HCT116 (cell line): ENCODE results near the gene SORL1-AS1.
A peak's percentile ranks its signal among the peaks of the same experiment; 100 is the strongest.

Source experiments
- ATAC-seq: fragments of 200-7000 bp; cut with Tn5 transposase; 2 replicates; pipeline ENCODE4 v1.9.1; 2020; ENCODE audit warnings: mild to moderate bottlenecking, moderate library complexity
- BruUV-seq: library from RNA; stranded (reverse); fragments of 400-500 nt; replicated peaks from 2 replicates; lab custom pipeline; 2021; lab: Mats Ljungman, UMichigan
- CTCF ChIA-PET: fragments of 300-600 bp; sonication (Branson Sonifier 250); formaldehyde crosslinking; loops from one replicate; lab custom pipeline; 2021; ENCODE audit warnings: antibody characterized with exemption; lab: Charles Lee
- POLR2A ChIA-PET: fragments of 300-600, 350-600 bp; sonication (Branson Sonifier 250); formaldehyde crosslinking; loops from one replicate; lab custom pipeline; 2021; ENCODE audit warnings: antibody characterized with exemption; lab: Charles Lee
- RAD21 ChIA-PET, 2 experiments: fragments of 300-600 bp; sonication (Branson Sonifier 250); formaldehyde crosslinking; loops; one replicate each; lab custom pipeline; 2023; ENCODE audit warnings: low total read pairs in 2 of 2; ENCODE audit not compliant: uncharacterized antibody in 2 of 2, unreplicated experiment in 2 of 2, low non-redundant PET in 1 of 2; lab: Charles Lee
- DNase-seq: peaks from one replicate; pipeline ENCODE4 v3.0.0-alpha.2; 2010; ENCODE audit warnings: low read depth, low spot score
- H2AFZ ChIP-seq: fragments of 200-600 bp; shearing (Covaris generic), sonication (generic); 2 replicates; pipeline ENCODE4 v1.6.1; 2017; ENCODE audit warnings: low read depth, mixed run types, mixed read lengths, antibody characterized with exemption, low read length; ENCODE audit not compliant: poor library complexity, severe bottlenecking
- H3K27ac ChIP-seq: 2 replicates; pipeline ENCODE4 v1.5.1; 2012; ENCODE audit warnings: low read depth, low read length
- H3K27me3 ChIP-seq: fragments of 200-600 bp; sonication (generic); 2 replicates; pipeline ENCODE4 v1.6.1; 2016; ENCODE audit warnings: mixed run types, low read length, mixed read lengths; ENCODE audit not compliant: insufficient read depth
- H3K36me3 ChIP-seq, 2 experiments: fragments of 200-500 bp in 1 of 2; fragments of 200-600 bp in 1 of 2; sonication (Bioruptor generic) in 1 of 2; sonication (generic) in 1 of 2; 2 replicates each; pipeline versions ENCODE4 v1.5.1 to v1.6.1; 2014 to 2016; ENCODE audit warnings: low read length in 2 of 2, inconsistent platforms in 1 of 2, mixed read lengths in 1 of 2, mixed run types in 1 of 2; ENCODE audit not compliant: insufficient read depth in 2 of 2, control insufficient read depth in 1 of 2
- H3K4me1 ChIP-seq, 2 experiments: fragments of 200-600 bp in 1 of 2; sonication (generic) in 1 of 2; 2 replicates each; pipeline versions ENCODE4 v1.5.1 to v1.6.1; 2012 to 2017; ENCODE audit warnings: low read length in 2 of 2, inconsistent platforms in 1 of 2, mild to moderate bottlenecking in 1 of 2, mixed read lengths in 1 of 2, mixed run types in 1 of 2, moderate library complexity in 1 of 2; ENCODE audit not compliant: insufficient read depth in 2 of 2, control insufficient read depth in 1 of 2
- H3K4me2 ChIP-seq: fragments of 200-600 bp; sonication (generic); 2 replicates; pipeline ENCODE4 v1.6.1; 2017; ENCODE audit warnings: mixed run types, low read length, mixed read lengths
- H3K4me3 ChIP-seq, 2 experiments: fragments of 200-600 bp in 1 of 2; sonication (generic) in 1 of 2; replicated peaks in 1 of 2; 2 replicates each; pipeline ENCODE4 v1.5.1; 2011 to 2016; ENCODE audit warnings: low read length in 2 of 2, control low read depth in 1 of 2, low read depth in 1 of 2, mild to moderate bottlenecking in 1 of 2, mixed read lengths in 1 of 2, mixed run types in 1 of 2
- H3K79me2 ChIP-seq: fragments of 200-600 bp; sonication (generic); 2 replicates; pipeline ENCODE4 v1.6.1; 2017; ENCODE audit warnings: mild to moderate bottlenecking, mixed run types, low read length, moderate library complexity, mixed read lengths; ENCODE audit not compliant: insufficient read depth
- H3K9ac ChIP-seq: fragments of 200-600 bp; sonication (generic); 2 replicates; pipeline ENCODE4 v1.6.1; 2016; ENCODE audit warnings: low read length, mixed read lengths
- H3K9me2 ChIP-seq: fragments of 200-600 bp; sonication (generic), shearing (Covaris generic); 2 replicates; pipeline ENCODE4 v1.6.1; 2017; ENCODE audit warnings: mixed run types, mild to moderate bottlenecking, moderate library complexity; ENCODE audit not compliant: insufficient read depth
- H3K9me3 ChIP-seq, 2 experiments: fragments of 200-500 bp in 1 of 2; fragments of 200-600 bp in 1 of 2; sonication (Bioruptor generic) in 1 of 2; sonication (generic) in 1 of 2; 2 replicates each; pipeline ENCODE4 v1.6.1; 2014 to 2017; ENCODE audit warnings: low read length in 2 of 2, mixed read lengths in 2 of 2, inconsistent platforms in 1 of 2, low read depth in 1 of 2, mild to moderate bottlenecking in 1 of 2, mixed run types in 1 of 2, moderate library complexity in 1 of 2; ENCODE audit not compliant: control insufficient read depth in 1 of 2, insufficient read depth in 1 of 2
- H4K20me1 ChIP-seq: fragments of 200-600 bp; sonication (generic), shearing (Covaris generic); 2 replicates; pipeline ENCODE4 v1.6.1; 2017; ENCODE audit warnings: mixed run types, mild to moderate bottlenecking, moderate library complexity; ENCODE audit not compliant: insufficient read depth
- CTCF ChIP-seq, 3 experiments: fragments of 200-600 bp in 1 of 3; sonication (generic) in 1 of 3; IDR thresholded peaks in 2 of 3; conservative IDR thresholded peaks in 1 of 3; 2 replicates each; pipeline ENCODE4 v1.5.1; 2012 to 2017; ENCODE audit warnings: low read depth in 2 of 3, low read length in 2 of 3, antibody characterized with exemption in 1 of 3, borderline replicate concordance in 1 of 3, control low read depth in 1 of 3, mild to moderate bottlenecking in 1 of 3, mixed read lengths in 1 of 3, mixed run types in 1 of 3, moderate library complexity in 1 of 3; ENCODE audit not compliant: insufficient read depth in 1 of 3
- EGR1 ChIP-seq: IDR thresholded peaks from 2 replicates; pipeline ENCODE4 v1.6.1; 2012; ENCODE audit warnings: low read depth
- EZH2phosphoT487 ChIP-seq: fragments of 200-600 bp; IDR thresholded peaks from 2 replicates; pipeline ENCODE4 v1.6.1; 2018; ENCODE audit warnings: antibody characterized with exemption, borderline replicate concordance
- FOSL1 ChIP-seq: IDR thresholded peaks from 2 replicates; pipeline ENCODE4 v1.6.1; 2012; ENCODE audit warnings: low read depth
- JUND ChIP-seq: IDR thresholded peaks from 2 replicates; pipeline ENCODE4 v1.6.1; 2012
- MAX ChIP-seq: IDR thresholded peaks from 2 replicates; pipeline ENCODE4 v1.6.1; 2012
- POLR2A ChIP-seq: IDR thresholded peaks from 2 replicates; pipeline ENCODE4 v1.7.0; 2011; ENCODE audit warnings: borderline replicate concordance; ENCODE audit not compliant: insufficient read depth, insufficient read length; ENCODE audit errors: extremely low read depth
- POLR2AphosphoS5 ChIP-seq: IDR thresholded peaks from 2 replicates; pipeline ENCODE4 v1.6.1; 2011; ENCODE audit warnings: mild to moderate bottlenecking, low read depth, low read length, moderate library complexity
- SIN3A ChIP-seq: IDR thresholded peaks from 2 replicates; pipeline ENCODE4 v1.6.1; 2012; ENCODE audit warnings: low read depth
- SP1 ChIP-seq: IDR thresholded peaks from 2 replicates; pipeline ENCODE4 v1.6.1; 2012; ENCODE audit warnings: low read depth
- SRF ChIP-seq: IDR thresholded peaks from 2 replicates; pipeline ENCODE4 v1.6.1; 2012; ENCODE audit warnings: low read depth
- TCF7L2 ChIP-seq: IDR thresholded peaks from 2 replicates; pipeline ENCODE4 v1.7.0; 2011; ENCODE audit warnings: borderline replicate concordance, inconsistent platforms; ENCODE audit not compliant: insufficient read depth, insufficient read length; ENCODE audit errors: extremely low read depth
- YY1 ChIP-seq: IDR thresholded peaks from 2 replicates; pipeline ENCODE4 v1.6.1; 2011; ENCODE audit warnings: low read length, low read depth, moderate library complexity, mild to moderate bottlenecking; ENCODE audit not compliant: insufficient replicate concordance; ENCODE audit errors: extremely low read depth
- ZBTB33 ChIP-seq: IDR thresholded peaks from 2 replicates; pipeline ENCODE4 v1.6.1; 2011; ENCODE audit warnings: mild to moderate bottlenecking, low read length, moderate library complexity; ENCODE audit not compliant: insufficient replicate concordance; ENCODE audit errors: extremely low read depth
- ZFX ChIP-seq: fragments of 450-650 bp; IDR thresholded peaks from 2 replicates; pipeline ENCODE4 v1.6.1; 2017
- intact Hi-C: fragments of 100-400 bp; cut with micrococcal nuclease; formaldehyde crosslinking; loops from 2 replicates; pipeline ENCODE4 v1.10.0; 2022

SORL1-AS1 gene

GRCh38 chr11:121465709-121466062, 12.9 kb upstream of the SORL1-AS1 start (continued):
- TF ChIP-seq CTCF (IDR thresholded peaks at IDR 0.05 in 2 of 3, conservative IDR thresholded peaks at IDR 0.05 in 1 of 3; ENCODE audit: borderline replicate concordance in 1 of 3, insufficient read depth in 1 of 3, low read depth in 2 of 3, low read length in 2 of 3) (no peak), MAX (no peak), ZFX (no peak), EGR1 (no peak), ZBTB33 (no peak), EZH2phosphoT487 (no peak), POLR2A (no peak)

GRCh38 chr11:121464352-121464946, 11.7 kb upstream of the SORL1-AS1 start:
- H3K4me2 ChIP-seq = peak overlapping the region; percentile 66
- ATAC-seq (peak; percentile 77), DNase-seq (peak; percentile 81)
- no peaks in the 10 kb centered on the region for H3K9me3 ChIP-seq
- no peaks in the 10 kb centered on the region for H4K20me1 ChIP-seq
- H3K9me2 ChIP-seq = no peaks in the 10 kb centered on the region
- RAD21 ChIA-PET = interaction anchor here (0.5 to 1.0 kb wide), 2 partner anchors 121 to 127 kb away, joined by 3 to 5 read pairs; no protein-coding TSS in a partner anchor
- H3K27ac ChIP-seq = peak overlapping the region; percentile 78
- no peak overlapping the region for H2AFZ ChIP-seq
- peaks cover 59 to 70% of the 10 kb centered on the region in 2 experiments for H3K4me1 ChIP-seq
- BruUV-seq = no TSS peak
- peak overlapping the region in 1 of 2 experiments; percentile 32; a peak in 3 of 4 replicates for H3K4me3 ChIP-seq
- TF ChIP-seq TCF7L2 (peak; percentile 93), EGR1 (no peak), ZFX (no peak), SRF (no peak), POLR2AphosphoS5 (peak; percentile 27; the same call in 1 of the 2 replicates), FOSL1 (peak; percentile 86), SIN3A (peak; percentile 80), POLR2A (no peak), JUND (peak; percentile 76), MAX (peak; percentile 60), SP1 (peak; percentile 49), YY1 (no peak)
- CTCF ChIA-PET = interaction anchor here (1.0 to 1.1 kb wide), 2 partner anchors 12 to 13 kb away, joined by 3 read pairs; partner anchors contain the start of gene SORL1
- H3K79me2 ChIP-seq = no peaks in the 10 kb centered on the region; the same call in 1 of the 2 replicates
- intact Hi-C loops = no loop called here
- no peaks in the 10 kb centered on the region for H3K27me3 ChIP-seq
- H3K9ac ChIP-seq = no peak overlapping the region
- no peaks in the 10 kb centered on the region for H3K36me3 ChIP-seq
- POLR2A ChIA-PET = interaction anchor here (1.1 kb wide), 1 partner anchor 238 kb away, joined by 3 read pairs; no protein-coding TSS in a partner anchor
